ENCODE results near the gene BARHL2.

BARHL2 gene

GRCh38 chr1:90716552-90717355 lies at the start of gene BARHL2:
Gene BARHL2, minus strand, starts transcription at chr1:90717302. Its CDS starts 107 bp downstream, at chr1:90717195.
- DNase-seq (ENCODE audit: low spot score), result no peak

- DNase-seq (ENCODE audit: low spot score), result no peak
These were observed 46.8 kb upstream of the BARHL2 start for GRCh38 chr1:90763930-90764329.

- DNase-seq (ENCODE audit: low spot score), result no peak
These were observed 46.4 kb upstream of the BARHL2 start for GRCh38 chr1:90763506-90763905.

GRCh38 chr1:90761781-90762589 lies 44.9 kb upstream of the BARHL2 start:
- DNase-seq (ENCODE audit: low spot score), result no peak

GRCh38 chr1:90761156-90761555 lies 44.1 kb upstream of the BARHL2 start:
- DNase-seq (ENCODE audit: low spot score), result no peak

- no peak for DNase-seq (ENCODE audit: low spot score)
These were observed 36.5 kb upstream of the BARHL2 start for GRCh38 chr1:90753556-90753955.

GRCh38 chr1:90748668-90749067 lies 31.6 kb upstream of the BARHL2 start:
- DNase-seq (ENCODE audit: low spot score), result no peak

GRCh38 chr1:90746857-90747256 lies 29.8 kb upstream of the BARHL2 start:
- DNase-seq (ENCODE audit: low spot score), result no peak

- DNase-seq (ENCODE audit: low spot score), result no peak
These were observed 28.9 kb upstream of the BARHL2 start for GRCh38 chr1:90745972-90746371.

GRCh38 chr1:90732136-90732535 lies 15.0 kb upstream of the BARHL2 start:
- DNase-seq (ENCODE audit: low spot score), result no peak

GRCh38 chr1:90731382-90732050 lies 14.4 kb upstream of the BARHL2 start:
- no peak for DNase-seq (ENCODE audit: low spot score)

- no peak for DNase-seq (ENCODE audit: low spot score)
These were observed 13.3 kb upstream of the BARHL2 start for GRCh38 chr1:90730243-90731022.

GRCh38 chr1:90729504-90730242 lies 12.6 kb upstream of the BARHL2 start:
- DNase-seq (ENCODE audit: low spot score), result no peak

GRCh38 chr1:90728502-90729287 lies 11.6 kb upstream of the BARHL2 start:
- DNase-seq (ENCODE audit: low spot score), result no peak

GRCh38 chr1:90727917-90728501 lies 10.9 kb upstream of the BARHL2 start:
- no peak for DNase-seq (ENCODE audit: low spot score)

GRCh38 chr1:90726986-90727480 lies 9.9 kb upstream of the BARHL2 start:
- DNase-seq (ENCODE audit: low spot score), result no peak

GRCh38 chr1:90726425-90726985 lies 9.4 kb upstream of the BARHL2 start:
- no peak for DNase-seq (ENCODE audit: low spot score)

- no peak for DNase-seq (ENCODE audit: low spot score)
These were observed 8.7 kb upstream of the BARHL2 start for GRCh38 chr1:90725657-90726424.
